DOHH2 (cell line): ENCODE measurements around the gene TLE1.

Experiments
- CTCF ChIP-seq: fragments of 200-600 bp; sonication (generic); IDR thresholded peaks from one replicate; pipeline ENCODE4 v1.5.1; 2014; ENCODE audit warnings: antibody characterized with exemption, mild to moderate bottlenecking, low read depth, low read length; ENCODE audit not compliant: poor library complexity, severe bottlenecking
- EZH2phosphoT487 ChIP-seq: fragments of 200-600 bp; sonication (generic); IDR thresholded peaks from 2 replicates; pipeline ENCODE4 v1.6.1; 2017; ENCODE audit warnings: borderline replicate concordance, mild to moderate bottlenecking, antibody characterized with exemption, low read length, moderate library complexity, mixed read lengths

DNA sequence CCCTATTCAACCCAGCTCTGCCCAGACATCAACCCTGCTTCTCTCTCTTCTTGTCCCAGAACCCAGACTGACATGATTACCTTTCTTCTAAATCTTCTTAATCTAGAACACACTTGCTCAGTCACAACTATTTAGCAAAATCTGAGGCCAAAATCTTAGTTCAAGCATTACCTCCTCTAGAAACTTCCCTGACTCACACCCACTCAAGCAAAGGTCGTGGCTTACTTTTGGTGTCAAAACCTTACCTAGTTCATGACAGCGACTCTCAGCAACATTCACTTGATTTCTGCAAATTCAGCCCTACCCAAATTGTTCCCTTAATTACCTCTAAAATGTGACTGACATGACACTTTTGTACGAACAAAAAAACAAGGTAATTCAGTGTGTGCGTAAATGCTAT lies 130.2 kb downstream of the TLE1 start:
- TF ChIP-seq CTCF, result no peak
- no peak for TF ChIP-seq EZH2phosphoT487
